NCI-H748 (cell line): Measurements from ENCODE around the gene PRKAG1.
"Not testable (repeated sequence)": the region's sequence is repeated elsewhere in the genome, so short reads cannot be mapped to it uniquely, and the experiment has no call there.

Experiments
- DNase-seq: peaks from one replicate; lab custom pipeline; 2025; ENCODE audit not compliant: unreplicated experiment; lab: John Stamatoyannopoulos, UW

The PRKAG1 gene

GRCh38 chr12:49018261-49019119, at the start of gene PRKAG1:
Gene PRKAG1, minus strand, starts transcription at chr12:49018776. Its CDS starts 36 bp downstream, at chr12:49018740.
- peak; percentile 97 for DNase-seq

DNA sequence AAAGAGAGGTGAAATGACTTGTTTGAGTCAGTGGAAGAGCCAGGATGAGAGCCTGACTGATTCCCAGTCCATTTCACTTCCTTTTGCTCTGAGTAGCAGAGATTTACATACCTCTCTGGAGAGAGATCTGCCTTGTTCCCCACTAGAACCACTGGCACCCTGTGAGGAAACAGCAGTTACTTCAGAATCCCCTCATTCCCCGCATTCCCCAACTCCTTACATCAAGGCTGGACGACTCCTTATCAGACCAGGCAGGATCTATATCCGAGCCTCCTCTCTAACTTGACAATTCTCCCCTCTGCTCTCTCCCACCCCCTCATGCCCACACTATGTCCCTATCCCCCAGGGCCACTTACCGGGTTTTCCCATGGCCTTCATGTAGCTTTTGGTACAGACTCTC, 47.5 kb upstream of the PRKAG1 start:
- DNase-seq, result no peak

DNA sequence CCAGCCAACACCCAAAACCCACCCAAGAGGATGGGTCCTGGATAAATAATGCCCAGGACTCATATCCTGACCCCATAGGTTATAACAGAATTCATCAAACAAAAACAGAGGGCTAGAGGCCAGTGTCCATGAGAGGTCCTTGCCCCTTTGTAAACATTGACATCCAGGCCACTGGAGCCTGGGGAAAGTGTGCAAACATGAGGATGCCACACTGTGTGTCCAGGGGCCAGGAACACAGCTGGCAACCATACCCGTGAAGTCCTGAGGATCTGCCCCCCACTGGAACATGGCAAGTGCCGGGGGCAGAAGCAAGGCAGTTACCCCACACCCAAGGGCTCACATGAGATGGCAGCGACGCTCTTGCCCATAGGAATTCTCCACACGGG, 46.2 kb upstream of the PRKAG1 start:
- no peak for DNase-seq

DNA sequence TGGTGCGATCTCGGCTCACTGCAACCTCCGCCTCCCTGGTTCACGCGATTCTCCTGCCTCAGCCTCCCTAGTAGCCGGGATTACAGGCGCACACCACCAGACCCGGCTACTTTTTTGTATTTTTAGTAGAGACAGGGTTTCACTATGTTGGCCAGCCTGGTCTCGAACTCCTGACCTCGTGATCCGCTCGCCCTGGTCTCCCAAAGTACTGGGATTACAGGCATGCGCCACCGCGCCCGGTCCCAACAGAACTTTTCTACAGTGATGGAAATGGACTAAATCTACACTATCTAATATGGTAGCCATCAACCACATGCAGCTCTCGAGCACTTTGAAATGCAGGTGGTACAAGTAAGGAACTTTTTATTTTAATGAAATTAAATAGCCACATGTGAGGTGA, 43.3 kb upstream of the PRKAG1 start:
- not testable (repeated sequence) for DNase-seq

- no peak for DNase-seq
These were observed 42.6 kb upstream of the PRKAG1 start for GRCh38 chr12:49061157-49061650.

DNA sequence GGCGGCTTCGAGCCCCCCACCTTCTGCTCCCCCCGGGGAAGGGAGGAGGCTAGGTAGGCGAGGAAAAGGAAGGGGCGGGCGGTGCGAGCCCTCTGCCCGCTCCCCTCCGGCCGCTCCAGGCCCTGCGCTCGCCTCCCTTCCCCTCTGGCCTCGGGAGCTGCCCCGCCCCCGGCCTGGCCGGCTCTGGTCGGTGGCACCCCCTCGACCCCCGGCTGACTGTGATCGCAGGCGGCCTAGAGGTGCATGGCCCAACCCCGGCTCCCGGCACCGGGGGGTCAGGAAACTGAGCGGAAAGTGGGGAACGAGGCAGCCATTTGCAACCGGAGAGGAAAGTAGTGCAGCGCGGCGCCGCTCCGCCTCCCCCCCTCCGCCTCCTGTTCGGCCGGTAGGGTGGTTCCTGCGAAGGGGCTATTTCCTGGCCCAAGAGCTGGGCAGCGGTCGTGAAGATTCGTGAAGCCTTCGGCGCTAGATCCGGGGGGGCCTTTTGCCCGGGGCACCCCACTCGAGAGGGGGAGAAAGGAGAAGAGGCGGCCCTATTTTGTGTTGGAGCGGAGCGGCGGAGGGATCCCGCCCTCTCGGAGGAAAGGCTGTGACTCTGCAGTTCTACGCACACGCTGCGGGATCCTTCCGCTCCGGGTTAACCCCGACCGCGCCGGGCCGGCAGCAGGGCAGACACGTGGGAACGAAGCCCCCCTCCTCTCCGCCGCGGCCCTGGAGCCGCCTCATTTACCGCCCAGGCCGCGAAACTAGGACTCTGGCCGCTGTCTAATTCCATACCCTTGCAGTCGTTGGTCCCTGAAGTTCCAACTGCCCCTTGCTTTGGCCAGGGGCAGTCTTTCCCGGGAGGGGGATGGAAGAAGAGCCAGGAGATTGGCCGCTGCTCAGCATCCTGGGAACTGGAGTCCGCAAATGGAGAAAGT, 41.9 kb upstream of the PRKAG1 start, which contains the start of gene KMT2D:
KMT2D (minus strand) TSS at position 558 of the 920 bp plus-strand sequence. CDS start 5,470 bp downstream, outside the sequence.
- DNase-seq, result peak; percentile 97

DNA sequence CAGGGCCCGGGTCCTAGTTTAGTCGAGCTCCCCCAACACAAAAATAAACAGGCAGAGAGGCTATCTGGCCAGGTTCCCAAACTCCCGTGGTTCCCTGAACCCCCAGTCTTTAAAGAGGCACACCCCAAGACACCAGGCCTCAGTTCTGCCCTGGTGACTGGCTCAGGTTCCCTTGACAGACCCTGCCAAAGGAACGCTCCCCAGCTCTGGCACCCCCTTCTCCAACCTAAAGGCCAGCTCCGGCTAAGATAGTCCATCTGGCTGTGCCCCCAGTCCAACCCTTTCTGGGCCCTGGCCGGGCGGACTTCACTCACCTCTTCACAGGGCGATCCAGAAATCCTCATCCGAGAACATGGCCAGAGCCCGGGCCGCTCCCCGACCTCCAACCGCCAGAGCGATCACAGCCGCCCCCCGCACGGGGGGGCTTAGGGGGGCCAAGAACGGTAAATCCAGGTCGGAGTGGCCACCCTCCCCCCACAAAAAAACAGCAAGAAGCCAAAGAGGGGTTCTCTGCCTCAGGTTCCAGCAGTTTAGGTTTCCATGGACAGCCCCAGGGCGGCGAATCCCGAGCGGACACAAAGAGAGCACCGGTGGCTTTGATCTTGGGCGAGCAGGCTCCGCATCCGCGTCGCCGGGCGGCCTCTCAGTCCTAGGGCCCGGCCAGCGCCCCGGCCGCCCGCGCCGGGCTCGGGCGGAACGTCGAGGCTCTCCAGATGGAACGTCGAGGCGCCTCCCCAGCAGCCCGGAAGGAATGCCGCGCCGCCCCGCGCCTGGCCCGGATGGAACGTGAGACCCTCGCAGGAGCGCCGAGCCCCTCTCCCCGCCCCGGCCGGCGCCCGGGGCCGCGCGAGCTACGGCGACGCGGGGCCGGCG, 41.0 kb upstream of the PRKAG1 start:
- DNase-seq, result peak; percentile 45

GRCh38 chr12:49059045-49059298, 40.4 kb upstream of the PRKAG1 start:
- no peak for DNase-seq

DNA sequence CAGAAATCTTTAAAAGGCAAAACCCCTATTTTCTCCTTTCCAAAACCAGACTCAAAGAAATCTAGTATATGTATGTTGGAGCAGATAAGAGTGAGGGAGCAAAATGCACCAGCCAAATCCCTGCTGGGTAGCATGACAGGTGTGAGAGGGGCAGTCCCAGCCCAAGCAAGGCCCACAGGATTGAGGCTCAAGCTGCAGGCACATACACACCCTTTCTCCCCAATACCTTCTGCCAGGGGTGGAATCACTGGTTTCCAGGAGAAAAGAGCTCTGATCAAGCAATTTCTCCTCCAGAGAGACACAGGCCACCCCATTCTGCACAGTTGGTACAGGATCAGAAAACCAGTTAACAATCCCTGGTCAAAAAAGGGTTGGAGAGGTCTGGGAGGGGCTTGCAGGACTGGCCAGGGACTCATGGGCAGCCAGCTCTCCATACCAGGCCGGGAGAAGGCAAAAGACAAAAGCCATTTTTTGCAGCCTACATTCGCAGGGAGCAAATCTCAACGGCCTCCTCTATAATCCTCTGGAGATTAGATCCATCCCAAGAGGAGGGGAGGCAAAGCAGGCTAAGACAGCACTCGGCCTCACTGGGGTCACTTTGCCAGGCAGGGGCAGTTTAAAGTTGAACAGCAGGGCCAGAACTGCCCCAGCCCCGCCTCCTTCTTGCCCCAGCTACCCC, 39.9 kb upstream of the PRKAG1 start:
- no peak for DNase-seq

GRCh38 chr12:49057888-49058287, 39.3 kb upstream of the PRKAG1 start:
- DNase-seq, result no peak

DNA sequence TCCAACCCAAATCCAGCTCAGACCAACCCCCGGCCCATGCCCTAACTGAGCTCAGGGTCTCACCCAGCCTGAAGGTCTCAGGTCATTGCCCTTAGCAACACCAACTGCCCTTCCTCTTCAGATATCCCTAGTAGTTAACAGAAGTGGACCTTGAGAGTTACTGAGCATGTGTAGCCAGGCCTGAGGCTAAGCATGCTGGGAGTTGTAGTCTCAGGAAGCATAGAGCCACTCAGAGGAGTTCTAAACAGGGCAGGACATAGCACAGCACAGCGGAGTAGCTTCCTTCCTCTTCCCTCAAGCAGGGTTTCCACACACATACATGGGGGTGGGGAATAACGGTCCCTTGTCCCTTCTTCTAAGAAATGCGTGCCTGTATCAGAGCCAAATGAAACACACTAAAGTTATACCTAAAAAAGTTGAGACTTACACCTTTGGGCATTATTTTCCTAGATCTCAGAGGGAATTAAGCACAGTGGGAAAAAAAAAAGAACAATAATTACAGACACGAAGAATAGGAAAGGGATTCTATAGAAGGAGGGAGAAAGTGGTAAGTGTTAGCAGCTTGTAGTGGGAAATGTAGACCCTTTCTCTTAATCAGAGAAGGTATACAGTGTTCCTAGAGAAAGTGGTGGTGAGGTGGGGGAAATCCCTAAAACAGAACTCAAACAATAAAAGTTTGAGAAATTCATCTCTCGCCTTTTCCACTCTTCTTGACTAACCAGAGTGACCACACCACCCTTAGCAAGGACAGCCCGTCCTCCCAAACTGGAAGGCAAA, 37.6 kb upstream of the PRKAG1 start:
- DNase-seq, result peak; percentile 19

- no peak for DNase-seq
These were observed 36.5 kb upstream of the PRKAG1 start for GRCh38 chr12:49055092-49055491.

- no peak for DNase-seq
These were observed 35.9 kb upstream of the PRKAG1 start for GRCh38 chr12:49054524-49054923.

DNA sequence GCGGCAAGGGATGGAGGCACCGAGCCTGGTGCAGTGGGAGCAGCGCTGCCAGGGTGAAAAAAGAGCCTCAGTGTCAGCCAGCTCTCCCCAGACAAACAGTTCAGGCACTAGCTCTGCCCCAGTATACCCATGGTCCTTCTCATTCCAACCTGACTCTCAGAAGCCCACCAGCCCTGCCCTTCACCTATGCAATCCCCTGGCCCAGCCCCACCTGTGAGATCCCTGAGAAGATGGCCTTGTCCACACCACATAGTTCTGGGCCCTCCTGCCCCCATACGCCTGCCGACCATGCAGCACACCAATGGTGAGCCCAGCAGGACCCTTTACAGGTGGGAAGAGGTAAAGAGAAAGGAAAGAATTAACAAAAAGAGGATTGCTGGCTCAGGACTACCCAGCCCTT, 35.5 kb upstream of the PRKAG1 start:
- DNase-seq, result no peak

DNA sequence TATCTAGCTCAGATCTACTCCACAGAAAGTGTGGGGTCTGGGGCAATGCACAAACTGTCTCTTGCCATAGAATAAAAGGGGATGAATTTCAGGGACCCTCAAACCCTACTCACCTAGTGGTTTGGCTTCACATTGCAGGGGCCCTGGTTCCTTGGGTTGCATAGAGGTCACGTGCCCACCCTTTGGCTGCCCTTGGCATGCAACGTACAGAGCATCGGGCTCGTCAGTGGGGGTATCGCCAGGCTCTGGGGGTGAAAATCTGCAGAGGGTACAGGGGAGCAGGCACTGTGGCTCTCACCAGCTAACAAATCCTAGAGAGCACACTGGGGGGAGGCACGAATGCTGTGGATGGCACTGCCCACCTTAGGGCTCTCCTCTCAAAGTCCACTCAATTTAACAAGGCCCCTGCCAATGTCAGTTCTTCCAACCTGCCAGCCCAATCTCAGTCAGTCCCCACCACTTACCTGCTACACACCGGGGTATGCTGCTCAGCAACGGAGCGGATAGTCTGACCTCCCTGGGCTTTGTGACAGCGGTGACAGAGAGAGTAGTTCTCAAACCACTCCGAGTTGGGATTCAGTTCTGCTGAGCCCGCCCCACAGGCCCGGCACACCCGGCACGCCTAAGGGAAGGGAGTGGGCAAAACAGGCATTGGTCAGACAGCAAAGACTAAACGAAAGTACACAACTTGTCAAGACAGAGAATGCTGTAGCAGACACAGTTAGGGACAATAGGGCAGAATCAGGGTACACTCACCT, 34.1 kb upstream of the PRKAG1 start:
- DNase-seq, result no peak

GRCh38 chr12:49051777-49052438, 33.3 kb upstream of the PRKAG1 start:
- DNase-seq, result no peak

- DNase-seq, result no peak
These were observed 32.8 kb upstream of the PRKAG1 start for GRCh38 chr12:49051373-49051764.
